Non-pigmented ciliary epithelial cell (primary cell): ENCODE measurements around the gene GOT1.
A peak's percentile ranks its signal among the peaks of the same experiment; 100 is the strongest.

Source experiments
- DNase-seq: peaks from one replicate; pipeline ENCODE4 v3.0.0-alpha.2; 2010; ENCODE audit warnings: low read depth

GOT1 gene

DNA sequence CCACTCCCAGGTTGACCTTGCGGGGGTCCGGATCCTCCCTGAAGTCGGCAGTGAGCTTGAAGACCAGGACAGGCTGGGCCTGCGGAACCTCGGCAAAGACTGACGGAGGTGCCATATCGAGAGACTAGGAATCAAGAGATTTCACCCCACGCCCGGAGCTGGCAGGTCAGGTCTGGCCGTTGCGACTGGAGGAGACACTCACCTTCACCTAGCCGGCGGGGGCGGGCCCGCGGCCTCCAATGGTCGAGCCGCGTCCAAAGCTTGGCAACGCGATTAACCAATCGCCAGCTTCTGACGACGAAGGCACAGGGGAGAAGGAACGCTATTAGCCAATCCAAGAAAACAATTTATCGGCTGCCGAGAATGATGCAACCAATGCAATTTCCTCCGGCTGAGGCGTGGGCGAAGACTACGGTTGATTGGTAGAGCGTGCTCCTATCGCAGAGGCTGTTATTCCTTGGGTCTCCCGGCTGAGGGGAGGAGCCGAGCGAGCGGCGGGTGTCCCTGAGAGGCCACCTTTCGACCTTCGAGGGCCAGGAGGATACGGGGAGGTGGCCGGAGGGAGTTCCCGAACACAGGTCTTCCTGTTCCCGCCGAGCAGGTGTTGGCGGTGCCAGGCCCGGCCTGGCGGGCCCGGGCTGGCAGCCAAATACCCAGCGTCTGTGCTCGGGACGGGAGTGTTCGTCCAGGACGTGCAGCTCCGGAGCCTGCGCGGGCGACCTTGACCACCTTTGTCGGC, at the start of gene GOT1:
Gene GOT1, minus strand, starts transcription at position 174 of the 739 bp plus-strand sequence. Its CDS starts 59 bp downstream, at position 115.
- peak; percentile 96 for DNase-seq

DNA sequence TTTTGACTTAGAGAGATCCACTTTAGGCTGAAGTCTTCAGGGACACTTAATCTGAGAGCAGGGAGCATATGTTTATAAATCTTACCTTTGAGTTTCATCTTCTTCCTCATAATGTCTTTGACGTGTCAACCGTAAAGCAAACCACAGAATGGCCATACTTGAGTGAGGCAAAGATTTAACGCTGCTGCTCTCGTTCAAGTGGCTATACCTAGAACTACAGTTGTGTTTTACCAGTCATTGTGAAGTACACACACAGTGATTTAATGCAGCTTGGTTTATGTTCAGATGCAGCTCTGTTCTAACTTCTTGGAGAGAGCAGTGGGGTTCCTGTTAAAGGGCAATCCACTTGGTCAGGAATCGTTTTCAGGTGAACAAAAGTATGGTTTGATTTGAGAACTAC, 39.9 kb upstream of the GOT1 start:
- no peak for DNase-seq

DNA sequence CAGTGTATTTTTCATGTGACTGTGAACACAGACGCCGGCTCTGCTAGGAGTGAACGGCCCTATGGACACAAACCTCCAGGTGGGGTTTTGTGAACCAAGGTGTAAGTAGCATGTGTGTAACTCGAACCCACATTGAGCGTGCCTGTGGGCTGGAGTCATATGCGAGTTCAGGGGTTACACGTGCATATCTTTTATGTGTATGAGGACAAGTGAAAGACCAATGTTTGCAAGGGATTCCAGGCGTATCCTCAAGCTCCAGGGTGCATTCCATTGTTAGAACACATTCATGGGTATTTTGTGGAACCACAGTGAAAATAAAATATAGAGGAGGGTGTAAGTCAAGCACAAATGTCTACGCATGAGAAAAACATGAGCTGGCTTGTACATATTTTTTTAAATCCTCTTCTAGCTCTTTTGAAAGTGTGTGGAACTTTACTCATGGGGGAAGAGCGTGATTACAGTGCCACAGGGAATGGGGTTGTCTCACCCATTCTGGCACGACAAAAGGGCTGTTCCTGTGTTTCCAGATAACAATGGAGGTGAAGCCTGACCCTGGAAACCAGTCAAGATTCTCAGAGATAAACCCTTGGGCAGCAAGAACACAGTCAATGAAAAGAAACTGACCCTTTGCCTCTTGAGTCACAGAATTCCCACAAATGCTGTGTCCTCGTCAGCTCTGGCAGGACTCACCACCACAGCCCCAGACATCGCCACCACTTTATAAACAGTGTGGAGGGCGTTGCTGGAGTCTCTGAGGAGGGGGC, 37.0 kb upstream of the GOT1 start:
- no peak for DNase-seq

DNA sequence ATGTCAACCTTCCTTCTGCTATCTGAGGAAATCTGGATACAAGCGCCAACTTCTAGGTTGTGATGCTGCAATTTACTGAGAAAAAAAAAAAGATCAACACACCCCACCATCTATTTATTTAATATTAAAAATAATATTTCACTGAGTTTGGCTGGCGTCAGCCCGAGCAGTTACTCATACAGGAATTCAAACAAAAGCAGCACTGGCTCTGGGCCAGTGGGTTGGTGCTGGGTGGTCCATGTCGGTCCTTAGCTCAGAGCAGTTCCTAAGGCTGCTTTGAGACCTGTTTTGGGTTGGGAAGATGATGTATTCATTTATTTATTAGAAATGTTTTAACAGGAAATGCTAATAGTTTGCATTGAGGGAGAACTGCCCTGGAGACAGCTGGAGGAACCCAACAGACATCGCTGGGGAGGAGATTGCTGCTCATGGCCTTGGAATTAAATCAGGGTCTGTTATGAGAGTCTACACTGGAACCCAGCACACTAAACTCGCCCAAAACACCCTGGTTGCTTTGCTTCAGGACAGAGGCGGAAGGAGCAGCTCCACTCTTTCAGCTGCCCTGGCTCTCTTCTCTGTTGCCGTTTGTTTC, 36.3 kb upstream of the GOT1 start:
- no peak for DNase-seq

DNA sequence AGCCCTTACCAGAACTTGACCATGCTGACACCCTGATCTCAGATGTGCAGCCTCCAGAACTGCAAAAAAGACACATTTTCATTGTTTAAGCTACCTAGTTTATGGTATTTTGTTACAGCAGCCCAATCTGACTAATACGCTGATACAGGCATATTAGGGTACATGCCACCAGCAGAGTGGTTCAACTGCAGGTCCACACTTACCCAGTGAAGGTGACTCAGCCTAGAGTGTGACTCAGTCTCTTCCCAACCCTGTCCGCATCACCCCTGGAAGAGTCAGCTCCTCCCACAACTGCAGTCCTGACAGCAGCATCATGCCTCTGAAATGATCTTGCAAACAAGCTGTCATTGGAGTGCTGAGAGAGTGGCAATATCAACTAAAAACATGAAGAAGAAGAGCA, 30.8 kb upstream of the GOT1 start:
- DNase-seq = peak; percentile 22

DNA sequence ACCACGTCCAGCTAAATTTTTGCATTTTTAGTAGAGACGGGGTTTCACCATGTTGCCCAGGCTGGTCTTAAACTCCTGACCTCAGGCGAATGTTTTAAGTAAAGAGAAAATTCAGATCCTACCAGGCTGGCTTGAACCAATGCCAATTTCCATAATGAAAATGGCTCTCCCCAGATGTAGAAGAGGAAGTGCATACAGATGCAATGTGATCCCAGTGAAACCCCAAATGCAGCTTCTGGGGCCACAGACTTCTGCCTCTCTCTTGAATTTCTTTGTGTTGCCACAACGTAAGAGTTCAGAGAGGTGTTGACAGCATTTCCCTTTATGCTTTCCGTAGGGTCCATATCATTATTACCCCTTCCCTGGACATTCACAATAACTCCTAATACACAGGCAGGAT, 29.6 kb upstream of the GOT1 start:
- DNase-seq = no peak

DNA sequence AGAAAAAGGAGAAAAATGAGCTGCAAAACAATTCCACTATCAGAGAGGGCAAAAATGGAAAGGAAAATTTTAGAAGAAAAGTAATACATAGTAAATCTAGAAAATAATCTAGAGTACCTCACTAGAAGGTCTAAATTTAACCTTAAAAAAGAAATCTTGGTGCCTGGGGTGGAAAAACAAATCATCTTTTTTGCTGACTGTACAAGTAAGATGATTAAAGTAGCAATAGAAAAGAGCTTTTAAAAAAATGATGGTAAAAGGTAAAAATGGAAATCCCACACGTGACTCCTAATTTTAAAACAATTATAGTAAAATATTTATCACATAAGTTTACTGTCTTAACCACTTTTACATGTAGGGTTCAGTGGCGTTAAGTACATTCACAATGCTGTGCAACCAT, 28.8 kb upstream of the GOT1 start:
- DNase-seq = no peak

DNA sequence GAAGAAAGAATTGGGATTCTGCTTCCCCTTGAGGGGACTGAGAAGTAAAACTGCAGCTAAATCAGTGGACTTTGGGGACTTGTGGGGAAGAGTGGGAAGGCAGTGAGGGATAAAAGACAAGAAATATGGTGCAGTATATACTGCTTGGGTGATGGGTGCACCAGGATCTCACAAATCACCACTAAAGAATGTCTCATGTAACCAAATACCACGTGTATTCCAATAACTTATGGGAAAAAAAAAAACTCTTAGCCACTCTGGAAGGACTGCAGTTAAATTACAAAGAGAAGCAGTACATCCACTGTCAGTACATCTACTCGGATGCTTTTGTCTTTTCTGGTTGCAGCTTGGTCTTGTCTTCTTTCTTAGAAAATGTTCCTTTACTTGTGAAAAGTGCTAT, 27.4 kb upstream of the GOT1 start:
- DNase-seq = peak; percentile 4

DNA sequence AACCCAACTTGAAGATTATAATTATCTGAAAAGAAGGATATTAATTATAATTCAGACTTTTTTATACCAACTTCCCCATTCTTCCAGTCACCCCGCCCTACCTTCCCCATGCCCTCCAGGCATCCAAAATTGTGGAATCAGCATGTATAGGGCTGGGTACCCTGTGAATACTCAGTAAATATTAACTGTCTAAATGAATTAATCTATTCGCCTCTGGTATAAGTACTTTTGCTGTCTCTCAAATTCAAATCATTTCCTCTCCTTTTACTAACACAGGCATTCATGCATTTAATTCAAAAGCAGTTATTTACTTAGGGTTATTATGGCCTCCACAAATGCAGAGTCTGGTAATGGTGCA, 26.5 kb upstream of the GOT1 start:
- no peak for DNase-seq

DNA sequence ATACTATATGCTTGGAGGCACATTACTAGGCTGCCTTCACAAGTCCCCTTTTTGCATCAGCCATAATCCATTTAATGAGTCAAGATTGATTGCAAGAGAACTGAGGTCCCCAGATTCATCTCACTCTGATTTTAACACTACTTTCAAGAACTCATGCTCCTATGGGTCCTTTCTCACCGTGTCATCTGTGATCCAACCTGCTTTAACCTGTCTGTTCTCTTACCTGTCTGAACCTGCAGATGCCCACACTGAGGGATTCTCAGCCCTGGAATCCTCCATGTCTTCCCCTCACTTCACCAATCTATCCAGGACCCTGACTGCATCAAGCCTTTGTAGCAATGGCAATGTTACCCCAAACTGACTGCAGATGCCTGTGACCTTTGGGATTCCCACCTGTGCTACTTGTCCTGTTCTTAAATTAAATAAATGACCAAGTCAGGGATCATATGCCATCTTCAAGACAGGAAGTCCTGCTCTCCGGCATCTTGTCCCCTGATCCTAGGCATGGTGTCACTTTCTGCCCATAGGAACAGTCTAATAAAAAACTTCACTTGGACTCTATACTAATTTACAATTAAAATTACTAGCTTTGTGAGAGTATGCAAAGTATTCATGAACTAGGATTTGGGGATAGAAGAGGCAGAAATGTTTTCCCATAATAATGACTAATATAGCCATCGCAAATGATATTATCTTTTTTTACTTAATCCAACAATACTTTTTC, 25.9 kb upstream of the GOT1 start:
- no peak for DNase-seq

DNA sequence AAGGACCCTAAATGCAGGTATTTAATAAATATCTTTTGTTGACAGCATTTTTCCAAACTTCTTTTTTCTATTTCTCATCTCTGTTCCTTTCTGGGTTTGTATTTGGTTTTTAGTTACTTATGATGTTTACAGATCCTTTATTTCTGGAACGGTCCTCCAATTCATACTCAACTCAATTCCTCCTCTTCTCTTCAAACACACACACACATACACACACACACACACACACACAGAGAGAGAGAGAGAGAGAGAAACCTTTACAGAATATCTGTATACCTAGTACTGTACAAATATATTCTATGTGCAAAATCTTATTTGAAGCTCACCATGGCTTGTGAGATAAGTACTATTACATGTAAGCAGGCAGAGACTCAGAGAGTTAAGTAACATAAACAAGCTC, 21.6 kb upstream of the GOT1 start:
- no peak for DNase-seq

DNA sequence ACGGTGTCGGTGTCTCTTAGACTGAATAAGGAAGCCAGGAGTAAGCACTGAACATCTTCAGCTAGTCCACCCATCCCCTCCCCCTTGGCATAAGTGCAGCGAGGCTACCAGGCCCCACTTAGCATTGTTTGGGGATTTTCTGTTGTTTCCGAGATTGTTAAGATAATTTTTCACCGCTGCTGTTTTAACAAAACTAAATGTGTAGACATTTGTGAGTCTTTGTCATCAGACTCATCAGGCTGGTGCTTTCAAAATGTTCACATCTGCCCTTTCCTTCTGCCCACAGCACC, 21.0 kb upstream of the GOT1 start:
- DNase-seq = no peak

DNA sequence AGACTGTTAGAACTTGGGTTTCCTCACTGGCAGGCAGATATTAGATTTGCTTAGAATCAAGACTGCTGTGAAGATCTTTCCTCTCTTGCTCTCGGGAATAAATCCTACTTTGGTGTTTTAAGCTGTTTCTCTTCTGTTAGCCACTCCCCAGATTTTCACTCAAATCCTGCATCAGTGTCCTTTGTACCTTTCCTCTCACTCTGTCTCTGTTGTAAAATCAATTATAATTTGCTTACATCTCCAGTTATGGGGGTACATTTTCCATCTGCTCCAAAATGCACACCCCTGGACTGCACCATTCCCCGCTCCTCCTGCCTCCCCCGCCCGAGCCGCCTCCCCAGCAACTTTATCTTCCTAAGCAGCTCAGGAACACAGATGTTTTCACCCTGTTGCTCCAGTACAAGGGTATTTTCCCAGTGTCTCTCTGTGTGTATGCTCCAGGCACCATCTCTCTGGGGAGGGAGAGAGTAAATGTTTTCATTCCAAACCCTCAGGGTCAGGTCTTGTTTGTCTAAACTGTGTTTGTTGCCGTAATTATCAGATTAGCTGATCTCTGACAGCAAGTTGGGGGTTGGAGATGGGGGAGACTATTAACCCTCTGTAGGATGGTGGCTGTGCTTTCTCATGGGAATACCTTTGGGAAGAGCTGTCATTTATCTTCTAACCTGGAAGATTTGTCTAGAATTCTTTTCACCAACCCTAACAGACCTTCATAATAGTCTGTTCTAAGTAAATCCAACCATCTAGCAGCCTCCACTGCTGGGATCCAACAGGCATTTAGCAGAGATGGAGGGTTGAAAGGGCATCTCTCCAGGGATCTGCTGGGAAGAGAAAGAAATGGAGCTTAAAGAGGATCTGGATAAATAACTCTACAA, 20.4 kb upstream of the GOT1 start:
- DNase-seq = no peak

DNA sequence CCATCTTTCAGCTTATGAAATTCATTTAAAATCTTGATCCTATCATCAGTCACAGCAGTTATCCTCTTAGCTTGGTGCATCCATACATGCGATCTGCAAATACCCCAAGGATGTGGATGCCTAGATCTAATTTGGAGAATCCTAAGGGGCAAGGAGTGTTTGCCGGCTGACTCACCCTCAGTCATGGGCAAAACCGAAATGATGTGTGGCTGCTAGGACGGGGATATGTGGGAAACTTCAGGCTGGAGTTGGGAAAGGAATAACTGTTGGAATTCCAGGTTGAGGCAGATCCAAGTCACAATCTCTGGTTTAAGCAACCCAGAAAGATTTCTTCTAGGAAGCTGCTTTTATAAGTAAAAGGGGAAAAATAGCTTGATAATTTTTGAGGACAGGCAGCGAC, 19.7 kb upstream of the GOT1 start:
- DNase-seq = no peak

DNA sequence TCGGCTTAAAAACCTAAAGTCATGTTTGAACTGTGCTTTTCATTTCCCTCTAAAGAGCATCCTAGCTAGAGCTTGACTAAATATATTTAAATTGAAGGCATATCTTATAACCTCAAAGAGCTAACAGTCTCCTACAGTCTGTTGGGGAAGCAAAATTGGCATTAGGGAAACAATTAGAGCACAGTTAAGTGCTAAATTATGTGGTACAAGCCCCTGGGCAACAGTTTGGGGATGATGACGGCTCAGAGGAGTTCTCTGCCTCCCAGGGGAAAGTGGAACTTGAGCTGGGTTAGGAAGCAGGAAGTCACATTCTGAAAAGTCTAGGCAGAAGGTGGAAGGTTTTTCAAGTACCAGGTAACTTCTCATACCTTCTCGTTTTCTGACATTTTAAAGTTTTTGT, 18.6 kb upstream of the GOT1 start:
- DNase-seq = no peak

DNA sequence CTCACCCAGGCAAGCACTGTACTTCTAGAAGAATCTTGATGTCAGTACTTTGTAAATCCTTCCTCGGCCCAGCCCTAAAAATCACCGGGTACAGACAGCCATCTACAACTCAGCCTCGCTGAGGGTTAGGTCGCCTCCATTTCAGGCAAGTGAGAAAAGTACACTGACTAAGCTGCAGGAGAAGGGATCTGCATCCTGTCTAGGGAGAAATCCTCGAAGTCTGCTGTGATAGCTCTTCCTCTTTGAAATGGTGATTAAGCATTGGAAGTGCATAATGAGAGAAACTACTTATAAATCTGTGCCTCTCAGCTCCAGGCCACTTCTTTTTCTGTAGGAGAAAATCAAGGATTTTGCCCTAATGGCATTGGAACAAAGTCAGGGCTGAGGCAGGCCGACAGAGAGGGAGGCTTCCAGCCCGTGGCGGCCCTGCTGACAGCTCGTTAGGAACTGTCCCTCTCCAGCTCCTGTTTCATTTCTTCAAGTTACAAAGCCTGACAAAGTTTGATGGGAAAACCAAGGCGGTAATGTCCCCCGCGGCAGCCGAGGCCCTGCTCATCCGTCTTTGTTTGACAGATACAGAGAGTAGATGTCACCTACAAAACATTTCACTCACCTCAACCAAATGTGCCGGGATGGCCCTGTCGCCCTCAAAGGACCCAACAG, 14.1 kb upstream of the GOT1 start:
- no peak for DNase-seq

DNA sequence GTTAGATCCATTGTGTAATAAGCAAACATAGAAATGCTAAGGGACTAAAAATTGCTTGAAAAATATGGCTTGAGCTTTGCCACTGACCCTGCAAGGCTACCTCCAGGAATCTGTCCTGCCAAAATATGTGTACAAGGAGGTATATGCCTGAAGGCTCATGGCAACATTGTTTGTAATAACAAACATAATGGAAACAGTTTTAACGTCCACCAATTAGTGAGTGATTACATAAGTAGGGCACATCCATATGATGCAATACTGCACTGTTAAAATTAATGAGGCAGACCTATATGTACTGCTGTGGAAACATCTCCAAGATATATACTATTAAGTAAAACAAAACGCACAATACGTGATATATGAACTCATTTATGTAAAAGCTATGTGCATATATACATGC, 13.1 kb upstream of the GOT1 start:
- no peak for DNase-seq

DNA sequence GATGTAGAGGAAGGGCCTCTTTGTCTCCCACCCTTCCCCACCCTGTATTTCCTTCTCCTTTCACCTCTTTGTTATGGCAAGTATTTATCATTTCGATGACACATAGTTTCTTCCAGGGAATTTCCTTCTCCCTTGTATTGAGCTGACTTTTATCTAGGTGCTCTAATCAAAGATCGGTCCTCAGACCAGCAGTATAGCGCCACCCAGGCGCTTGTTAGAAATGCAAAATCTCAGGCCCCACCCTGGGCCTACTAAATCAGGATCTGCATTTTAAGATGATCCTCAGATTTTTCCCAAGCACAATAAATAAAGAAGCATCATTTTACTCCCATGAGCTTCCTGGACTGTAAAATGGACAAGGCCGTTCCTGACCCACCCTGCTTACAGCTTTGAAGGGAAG, 12.0 kb upstream of the GOT1 start:
- DNase-seq = no peak

DNA sequence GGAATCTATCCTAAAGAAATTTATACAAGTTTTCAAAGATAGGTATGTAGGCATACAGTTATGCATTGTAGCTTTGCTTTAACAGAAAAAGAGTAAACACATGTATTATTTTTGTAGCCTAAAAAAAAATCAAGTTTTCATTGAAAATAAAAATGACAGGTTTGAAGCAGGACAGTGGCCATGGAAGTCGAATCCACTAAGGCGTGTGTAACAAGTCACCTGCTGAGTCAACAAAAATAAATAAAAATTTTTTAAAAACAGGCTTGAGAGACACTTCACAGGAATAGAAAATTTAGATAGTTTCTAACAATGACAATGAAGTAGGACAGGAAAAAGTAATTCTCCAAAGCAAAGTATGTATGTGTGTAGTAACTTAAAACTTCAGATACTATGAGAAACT, 8.5 kb upstream of the GOT1 start:
- no peak for DNase-seq

DNA sequence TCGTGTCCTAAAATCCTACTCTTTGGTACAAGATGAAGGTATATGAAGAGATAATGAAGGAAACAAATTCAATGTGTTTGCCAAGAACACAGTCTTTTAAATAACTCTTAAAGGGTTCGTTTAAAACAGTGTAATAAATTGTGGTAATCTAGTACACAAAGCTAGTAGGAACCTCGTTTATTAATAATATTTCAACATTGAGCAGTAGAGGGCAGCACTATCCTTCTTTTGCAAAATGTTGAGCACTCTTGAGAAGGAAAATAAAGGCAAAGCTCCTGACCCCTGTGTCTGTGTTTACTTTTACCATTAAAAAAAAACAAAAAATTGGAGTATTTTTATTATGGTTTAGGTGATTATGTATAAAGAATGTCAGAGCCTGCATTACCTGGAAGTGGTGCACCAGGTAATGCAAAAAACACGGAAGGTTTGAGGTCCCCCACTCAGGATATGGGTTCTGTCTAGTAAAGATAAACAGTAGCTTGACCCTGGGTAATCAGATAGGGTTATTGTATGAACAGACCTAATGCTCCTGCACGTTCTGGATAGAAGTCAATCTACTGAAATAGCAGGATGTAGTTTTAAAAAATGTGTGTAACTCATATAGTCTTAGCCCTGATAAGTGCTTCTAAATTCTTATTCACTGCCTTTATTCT, 5.7 kb upstream of the GOT1 start:
- peak; percentile 10 for DNase-seq
